A549 (cell line): ENCODE data around the gene EP300. TPM values are rescaled to one million over a fixed set of nuclear protein-coding genes. Genes with fewer than 3 reads are reported as not detected.

ENCODE experiments used
- ATAC-seq, 2 experiments: fragments of 200-7000 bp in 1 of 2; fragments of >200 bp in 1 of 2; cut with Nextera tagmentation in 1 of 2; cut with Tn5 transposase in 1 of 2; 3 replicates each; pipeline versions ENCODE4 v1.8.0 to v1.9.1; 2018 to 2020; ENCODE audit warnings: mild to moderate bottlenecking in 1 of 2, moderate library complexity in 1 of 2
- CTCF ChIA-PET: fragments of 300-600 bp; sonication (Branson Sonifier 250); formaldehyde crosslinking; extraction: SDS; loops from one replicate; lab custom pipeline; 2021; ENCODE audit warnings: antibody characterized with exemption, inconsistent platforms; lab: Yijun Ruan, JAX
- POLR2A ChIA-PET: fragments of 350-600 bp; formaldehyde crosslinking; extraction: SDS; loops from one replicate; lab custom pipeline; 2021; ENCODE audit warnings: antibody characterized with exemption, inconsistent platforms; lab: Yijun Ruan, JAX
- DNase-seq, 2 experiments: peaks; one replicate each; pipeline versions ENCODE4 v3.0.0 to v3.0.0-alpha.2; 2011 to 2016; ENCODE audit warnings: low read depth in 1 of 2, low spot score in 1 of 2
- FAIRE-seq: peaks from 2 replicates; lab custom pipeline; 2011; peaks lifted over from hg19 to GRCh38; lab: Jason Lieb, UNC
- H3K27ac ChIP-seq, 2 experiments: fragments of >200 bp; sonication (Bioruptor Twin); formaldehyde crosslinking; 3 replicates each; pipeline ENCODE4 v1.5.1; 2016 to 2017
- H3K4me1 ChIP-seq: fragments of >200 bp; sonication (Bioruptor Twin); formaldehyde crosslinking; 3 replicates; pipeline ENCODE4 v1.6.1; 2016
- H3K4me2 ChIP-seq: fragments of >200 bp; sonication (Bioruptor Twin); formaldehyde crosslinking; 3 replicates; pipeline ENCODE4 v1.6.1; 2016
- H3K4me3 ChIP-seq: fragments of >200 bp; sonication (Bioruptor Twin); formaldehyde crosslinking; 3 replicates; pipeline ENCODE4 v1.5.1; 2016
- H3K9me3 ChIP-seq: fragments of >200 bp; sonication (Bioruptor Twin); formaldehyde crosslinking; 3 replicates; pipeline ENCODE4 v1.6.1; 2016
- BHLHE40 ChIP-seq: IDR thresholded peaks from 2 replicates; pipeline ENCODE4 v1.6.1; 2012; ENCODE audit warnings: low read depth, low read length, inconsistent platforms
- CBX8 ChIP-seq: fragments of 200-600 bp; sonication (generic); IDR thresholded peaks from 2 replicates; pipeline ENCODE4 v1.6.1; 2016
- CEBPB ChIP-seq, 2 experiments: fragments of >200 bp in 1 of 2; sonication (Bioruptor Twin) in 1 of 2; formaldehyde crosslinking in 1 of 2; IDR thresholded peaks; 2 replicates each; pipeline ENCODE4 v1.6.1; 2012 to 2016
- CHD2 ChIP-seq: fragments of 150-350 bp; IDR thresholded peaks from 2 replicates; pipeline ENCODE4 v1.6.1; 2014; ENCODE audit warnings: low read length; ENCODE audit not compliant: partially characterized antibody
- E2F6 ChIP-seq: IDR thresholded peaks from 2 replicates; pipeline ENCODE4 v1.6.1; 2012; ENCODE audit warnings: low read depth, borderline replicate concordance
- EHMT2 ChIP-seq: fragments of 200-600 bp; sonication (generic); IDR thresholded peaks from 2 replicates; pipeline ENCODE4 v1.6.1; 2016; ENCODE audit warnings: antibody characterized with exemption, low read depth, mild to moderate bottlenecking, moderate library complexity
- EP300 ChIP-seq, 2 experiments: fragments of >200 bp; sonication (Bioruptor Twin); formaldehyde crosslinking; IDR thresholded peaks; 2 replicates in 1 of 2; 3 replicates in 1 of 2; pipeline ENCODE4 v1.6.1; 2016 to 2017
- FOSL2 ChIP-seq, 2 experiments: fragments of 450-650 bp in 1 of 2; fragments of >200 bp in 1 of 2; sonication (Bioruptor Twin) in 1 of 2; formaldehyde crosslinking; IDR thresholded peaks; 2 replicates each; pipeline versions ENCODE4 v1.5.0 to v1.6.1; 2016 to 2020; ENCODE audit warnings: mild to moderate bottlenecking in 1 of 2, moderate library complexity in 1 of 2
- FOXS1 ChIP-seq: fragments of 250-450 bp; sonication (Bioruptor Pico); IDR thresholded peaks from 2 replicates; pipeline ENCODE4 v1.5.0; 2020; ENCODE audit warnings: mild to moderate bottlenecking, moderate library complexity
- GATA3 ChIP-seq: IDR thresholded peaks from 2 replicates; pipeline ENCODE4 v1.6.1; 2012; ENCODE audit warnings: borderline replicate concordance
- HDAC2 ChIP-seq: fragments of 200-600 bp; sonication (generic); IDR thresholded peaks from 2 replicates; pipeline ENCODE4 v1.6.1; 2016
- HES2 ChIP-seq: fragments of >200 bp; sonication (Bioruptor Twin); formaldehyde crosslinking; IDR thresholded peaks from 2 replicates; pipeline ENCODE4 v1.6.1; 2016
- HEYL ChIP-seq: fragments of 250-450 bp; sonication (Bioruptor Pico); IDR thresholded peaks from 2 replicates; pipeline ENCODE4 v1.8.0; 2021; ENCODE audit warnings: mild to moderate bottlenecking, moderate library complexity
- HOXA7 ChIP-seq: fragments of 250-450 bp; sonication (Bioruptor Pico); IDR thresholded peaks from 2 replicates; pipeline ENCODE4 v1.5.0; 2020; ENCODE audit warnings: mild to moderate bottlenecking, moderate library complexity
- JUN ChIP-seq, 2 experiments: fragments of >200 bp; sonication (Bioruptor Twin); formaldehyde crosslinking; IDR thresholded peaks; 2 replicates in 1 of 2; 3 replicates in 1 of 2; pipeline ENCODE4 v1.6.1; 2016 to 2017
- KDM1A ChIP-seq: fragments of 200-600 bp; sonication (generic); IDR thresholded peaks from 2 replicates; pipeline ENCODE4 v1.6.1; 2016; ENCODE audit warnings: low read depth, mild to moderate bottlenecking
- MAFK ChIP-seq: fragments of 450-650 bp; IDR thresholded peaks from 2 replicates; pipeline ENCODE4 v1.6.1; 2014; ENCODE audit not compliant: partially characterized antibody
- MAX ChIP-seq: IDR thresholded peaks from 2 replicates; pipeline ENCODE4 v1.6.1; 2012
- MAZ ChIP-seq: fragments of 150-350 bp; IDR thresholded peaks from 2 replicates; pipeline ENCODE4 v1.6.1; 2014; ENCODE audit warnings: antibody characterized with exemption, low read depth, low read length, borderline replicate concordance
- MYC ChIP-seq: IDR thresholded peaks from 2 replicates; pipeline ENCODE4 v1.6.1; 2012; ENCODE audit warnings: mild to moderate bottlenecking, inconsistent platforms, low read length, improper control_type of control experiment, borderline replicate concordance
- NPAS2 ChIP-seq: fragments of 250-450 bp; sonication (Bioruptor Pico); IDR thresholded peaks from 2 replicates; pipeline ENCODE4 v1.8.0; 2022; ENCODE audit warnings: mild to moderate bottlenecking, moderate library complexity, borderline replicate concordance
- NR3C1 ChIP-seq: fragments of >200 bp; sonication (Bioruptor Twin); formaldehyde crosslinking; IDR thresholded peaks from 3 replicates; pipeline ENCODE4 v1.6.1; 2017
- POLR2A ChIP-seq: IDR thresholded peaks from 2 replicates; pipeline ENCODE4 v1.6.1; 2012; ENCODE audit warnings: mild to moderate bottlenecking, low read length
- RARB ChIP-seq: fragments of 250-450 bp; sonication (Bioruptor Pico); IDR thresholded peaks from 2 replicates; pipeline ENCODE4 v1.8.0; 2021; ENCODE audit warnings: mild to moderate bottlenecking, moderate library complexity
- RCOR1 ChIP-seq: fragments of 150-350 bp; IDR thresholded peaks from 2 replicates; pipeline ENCODE4 v1.6.1; 2014; ENCODE audit warnings: antibody characterized with exemption, low read length, low read depth
- RNF2 ChIP-seq: fragments of 200-600 bp; sonication (generic); IDR thresholded peaks from 2 replicates; pipeline ENCODE4 v1.6.1; 2016; ENCODE audit warnings: low read depth, mild to moderate bottlenecking, antibody characterized with exemption, moderate library complexity, borderline replicate concordance
- SMC3 ChIP-seq: fragments of >200 bp; sonication (Bioruptor Twin); formaldehyde crosslinking; IDR thresholded peaks from 3 replicates; pipeline ENCODE4 v1.6.1; 2018; ENCODE audit warnings: inconsistent platforms
- TFCP2L1 ChIP-seq: fragments of 250-450 bp; sonication (Bioruptor Pico); IDR thresholded peaks from 2 replicates; pipeline ENCODE4 v1.5.0; 2021; ENCODE audit warnings: mild to moderate bottlenecking
- USF2 ChIP-seq: fragments of 450-650 bp; IDR thresholded peaks from 2 replicates; pipeline ENCODE4 v1.6.1; 2014; ENCODE audit warnings: antibody characterized with exemption
- ZFP36 ChIP-seq: fragments of 450-650 bp; IDR thresholded peaks from 2 replicates; pipeline ENCODE4 v1.6.1; 2014; ENCODE audit warnings: borderline replicate concordance; ENCODE audit not compliant: partially characterized antibody
- ZSCAN20 ChIP-seq: fragments of 250-450 bp; sonication (Bioruptor Pico); IDR thresholded peaks from 2 replicates; pipeline ENCODE4 v1.8.0; 2022; ENCODE audit warnings: mild to moderate bottlenecking, moderate library complexity
- WGBS: methylation state at CpG from one replicate; pipeline ENCODE4 v1.1.6; 2017; ENCODE audit errors: missing lambda C conversion rate; 5-methylcytosine and 5-hydroxymethylcytosine counted together
- polyA plus RNA-seq, 4 experiments: library from polyadenylated mRNA; depleted of rRNA in 3 of 4; stranded (reverse); fragments of >200 nt; fragmentation: RNase III in 1 of 4; extraction: RNeasy Plus Mini Kit Qiagen cat#74134 plus additional on column Dnase treatment in 1 of 4; gene quantifications; 2 replicates in 3 of 4; 3 replicates in 1 of 4; pipeline ENCODE4 v1.2.3, GENCODE V29; 2011 to 2017

EP300 gene
- polyA plus RNA-seq, 2 of the 4 experiments (the other 2 are of a cell fraction) = 15.5 to 18.2 TPM

GRCh38 chr22:41070665-41071331 is 21.6 kb upstream of the EP300 start:
- 91% methylated on average over 14 of the region's 14 CpGs for WGBS
- no peak for ATAC-seq
- no peak for TF ChIP-seq NR3C1
- no peak for TF ChIP-seq KDM1A
- no peak for TF ChIP-seq FOXS1 (CRISPR knock-in tag)
- no peak for TF ChIP-seq CEBPB (IDR thresholded peaks at IDR 0.05)
- TF ChIP-seq NPAS2 (CRISPR knock-in tag) = no peak
- TF ChIP-seq, all 56 proteins: peak for 0
- Histone ChIP-seq H3K27ac (no peak overlapping the region), H3K9me3 (no peaks in the 10 kb centered on the region), H3K4me3 (no peak overlapping the region), H3K4me2 (no peak overlapping the region), H3K4me1 (no peaks in the 10 kb centered on the region)
- ChIA-PET POLR2A (no interaction called here), CTCF (interaction anchor here (0.6 kb wide), 1 partner anchor 723 kb away, joined by 3 read pairs; no protein-coding TSS in a partner anchor)
- FAIRE-seq (no peak), DNase-seq (no peak)

- ATAC-seq (no peak), DNase-seq (no peak)
- 86% methylated on average over 11 of the region's 11 CpGs for WGBS
Observed at GRCh38 chr22:41074061-41074460, 18.3 kb upstream of the EP300 start.

GRCh38 chr22:41074466-41074865 is 17.9 kb upstream of the EP300 start:
- DNase-seq = no peak
- CTCF ChIA-PET = interaction anchor here (0.6 to 1.3 kb wide), 2 partner anchors 152 to 160 kb away, joined by 4 read pairs; no protein-coding TSS in a partner anchor
- 85% methylated on average over 21 of the region's 22 CpGs for WGBS
- TF ChIP-seq HES2 (no peak), RCOR1 (no peak), MYC (no peak), BHLHE40 (no peak), HOXA7 (CRISPR knock-in tag) (no peak), MAZ (no peak), USF2 (no peak), GATA3 (no peak), RARB (CRISPR knock-in tag) (no peak), POLR2A (no peak), RNF2 (no peak), E2F6 (no peak), KDM1A (no peak), HDAC2 (no peak), EP300 (IDR thresholded peaks at IDR 0.05) (no peak), EHMT2 (no peak), MAFK (no peak), ZSCAN20 (CRISPR knock-in tag) (no peak)

More at GRCh38 chr22:41074061-41074460, 18.3 kb upstream of the EP300 start:
- no peak overlapping the region for H3K4me3 ChIP-seq
- no peak overlapping the region for H3K27ac ChIP-seq
- H3K4me2 ChIP-seq = no peak overlapping the region
- CTCF ChIA-PET = interaction anchor here (0.6 to 1.3 kb wide), 2 partner anchors 152 to 159 kb away, joined by 4 read pairs; no protein-coding TSS in a partner anchor
- no peaks in the 10 kb centered on the region for H3K9me3 ChIP-seq
- TF ChIP-seq ZFP36 = no peak
- TF ChIP-seq SMC3 = no peak
- TF ChIP-seq HEYL (CRISPR knock-in tag) = no peak
- no peak for TF ChIP-seq HES2
- TF ChIP-seq KDM1A = no peak
- no peak for TF ChIP-seq NR3C1
- no peak for TF ChIP-seq CEBPB (IDR thresholded peaks at IDR 0.05)
- TF ChIP-seq USF2 = no peak
- TF ChIP-seq TFCP2L1 (CRISPR knock-in tag) = no peak
- no peak for TF ChIP-seq NPAS2 (CRISPR knock-in tag)
- TF ChIP-seq EHMT2 = no peak
- no peak for TF ChIP-seq CBX8
- no peak for TF ChIP-seq FOSL2 (IDR thresholded peaks at IDR 0.05)
- no peak for TF ChIP-seq FOSL2 (CRISPR knock-in tag; IDR thresholded peaks at IDR 0.05)
- no peak for TF ChIP-seq RARB (CRISPR knock-in tag)
- no peak for TF ChIP-seq MAX
- no peak for TF ChIP-seq CHD2
- no peak for TF ChIP-seq JUN (IDR thresholded peaks at IDR 0.05)
- TF ChIP-seq, all 56 proteins: peak for 0
- POLR2A ChIA-PET = no interaction called here
- no peak for FAIRE-seq
- no peaks in the 10 kb centered on the region for H3K4me1 ChIP-seq

More at GRCh38 chr22:41074466-41074865, 17.9 kb upstream of the EP300 start:
- FAIRE-seq (no peak), ATAC-seq (no peak)
- Histone ChIP-seq H3K27ac (no peak overlapping the region), H3K4me3 (no peak overlapping the region), H3K9me3 (no peaks in the 10 kb centered on the region), H3K4me2 (no peak overlapping the region), H3K4me1 (no peaks in the 10 kb centered on the region)
- POLR2A ChIA-PET = no interaction called here
